ENCODE results near the gene DHRS2. TPM values are rescaled to one million over a fixed set of nuclear protein-coding genes. Genes with fewer than 3 reads are reported as not detected.
"Not testable (repeated sequence)": the region's sequence is repeated elsewhere in the genome, so short reads cannot be mapped to it uniquely, and the experiment has no call there.

DHRS2 gene
- polyA plus RNA-seq (ENCODE audit: insufficient read length): 0.11 TPM

GRCh38 chr14:23636317-23637211 lies at the start of gene DHRS2:
Gene DHRS2, plus strand, starts transcription at chr14:23636364. Its CDS starts 2,501 bp downstream, at chr14:23638865.
- DNase-seq (ENCODE audit: low read depth): no peak

- peak; percentile 61 for DNase-seq (ENCODE audit: low read depth)
These were observed 47.1 kb upstream of the DHRS2 start for GRCh38 chr14:23588884-23589598.

DNA sequence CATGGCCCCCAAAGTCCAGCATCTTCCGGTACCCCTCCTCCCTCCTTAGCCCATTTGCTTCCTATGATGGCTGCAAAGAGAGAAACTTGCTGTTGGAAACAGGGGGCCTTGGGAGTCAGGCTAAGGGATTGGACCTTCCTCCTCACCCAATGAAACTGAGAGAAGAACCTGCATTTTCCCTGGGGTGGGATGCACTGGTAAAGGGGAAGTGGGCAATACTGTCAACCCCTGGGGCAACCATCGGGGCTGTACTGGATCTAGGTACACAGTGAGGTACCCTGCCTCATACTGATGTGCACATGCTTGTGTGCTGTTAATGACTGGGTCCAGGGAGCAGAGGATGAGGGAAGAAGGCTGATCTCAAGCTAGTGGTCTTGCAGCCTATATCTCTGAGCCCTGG lies 46.6 kb upstream of the DHRS2 start:
- DNase-seq (ENCODE audit: low read depth): no peak

DNA sequence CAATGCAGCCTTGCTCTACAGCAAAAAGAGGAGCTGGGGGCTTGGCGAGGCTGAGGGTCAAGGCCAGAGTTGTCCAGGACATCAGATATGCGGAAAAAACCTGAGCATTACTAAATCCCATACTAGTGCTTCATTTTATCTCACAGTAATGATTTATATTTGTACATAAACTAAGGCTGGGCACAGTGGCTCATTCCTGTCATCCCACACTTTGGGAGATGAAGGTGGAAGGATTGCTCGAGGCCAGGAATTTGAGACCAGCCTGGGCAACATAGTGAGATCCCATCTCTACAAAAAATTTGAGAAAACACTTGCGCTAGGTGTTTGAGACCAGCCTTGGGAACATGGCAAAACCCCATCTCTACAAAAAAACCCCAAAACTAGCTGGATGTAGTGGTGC lies 46.0 kb upstream of the DHRS2 start:
- no peak for DNase-seq (ENCODE audit: low read depth)

GRCh38 chr14:23594191-23594590 lies 42.0 kb upstream of the DHRS2 start:
- DNase-seq (ENCODE audit: low read depth): not testable (repeated sequence)

- DNase-seq (ENCODE audit: low read depth): no peak
These were observed 35.8 kb upstream of the DHRS2 start for GRCh38 chr14:23600322-23600707.

- DNase-seq (ENCODE audit: low read depth): no peak
These were observed 35.4 kb upstream of the DHRS2 start for GRCh38 chr14:23600806-23601205.

DNA sequence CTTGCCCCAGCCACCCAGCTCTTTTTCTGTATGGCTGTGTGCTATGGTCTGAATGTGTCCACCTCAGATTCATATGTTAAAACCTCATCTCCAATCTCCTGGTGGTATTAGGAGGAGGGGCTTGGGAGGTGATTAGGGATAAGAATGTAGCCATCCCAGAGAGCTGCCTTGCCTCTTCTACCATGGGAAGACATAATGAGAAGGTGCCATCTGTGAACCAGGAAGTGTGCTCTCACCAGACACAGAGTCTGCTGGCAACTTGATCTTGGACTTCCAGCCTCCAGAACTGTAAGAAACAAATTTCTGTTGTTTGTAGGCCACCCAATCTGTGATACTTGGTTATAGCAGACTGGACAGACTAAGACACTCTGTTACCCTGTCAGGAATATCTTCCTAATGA lies 34.7 kb upstream of the DHRS2 start:
- DNase-seq (ENCODE audit: low read depth): no peak

DNA sequence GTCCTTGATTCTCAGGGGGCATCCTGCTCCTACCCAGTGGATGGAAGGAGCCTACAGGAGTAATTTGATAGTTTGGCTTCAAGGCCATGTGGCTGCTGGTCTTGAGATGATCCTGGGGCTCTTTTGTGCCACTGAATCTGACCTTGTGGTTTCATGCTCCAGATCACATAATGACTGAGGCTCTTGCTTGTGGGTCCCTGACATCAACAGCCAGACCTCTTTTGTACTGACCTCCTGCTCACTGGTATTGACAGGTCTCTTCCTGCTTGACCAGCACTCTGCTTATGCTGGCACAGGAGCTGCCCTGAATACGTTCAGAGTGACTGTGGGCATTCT lies 34.4 kb upstream of the DHRS2 start:
- no peak for DNase-seq (ENCODE audit: low read depth)

GRCh38 chr14:23602181-23603095 lies 33.7 kb upstream of the DHRS2 start:
- no peak for DNase-seq (ENCODE audit: low read depth)

- DNase-seq (ENCODE audit: low read depth): no peak
These were observed 33.1 kb upstream of the DHRS2 start for GRCh38 chr14:23603103-23603502.

DNA sequence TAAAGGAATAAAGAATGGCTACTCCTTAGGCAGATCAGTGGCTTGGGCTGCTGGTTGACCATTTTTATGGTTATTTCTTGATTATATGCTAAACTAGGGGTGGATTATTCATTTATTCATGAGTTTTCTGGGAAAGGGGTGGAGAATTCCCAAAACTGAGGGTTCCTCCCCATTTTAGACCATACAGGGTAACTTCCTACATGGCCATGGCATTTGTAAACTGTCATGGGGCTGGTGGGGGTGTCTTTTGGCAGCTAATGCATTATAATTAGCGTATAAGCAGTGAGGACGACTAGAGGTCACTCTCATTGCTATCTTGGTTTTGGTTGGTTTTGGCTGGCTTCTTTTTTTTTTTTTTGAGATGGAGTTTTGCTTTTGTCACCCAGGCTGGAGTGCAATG lies 32.0 kb upstream of the DHRS2 start:
- no peak for DNase-seq (ENCODE audit: low read depth)

DNA sequence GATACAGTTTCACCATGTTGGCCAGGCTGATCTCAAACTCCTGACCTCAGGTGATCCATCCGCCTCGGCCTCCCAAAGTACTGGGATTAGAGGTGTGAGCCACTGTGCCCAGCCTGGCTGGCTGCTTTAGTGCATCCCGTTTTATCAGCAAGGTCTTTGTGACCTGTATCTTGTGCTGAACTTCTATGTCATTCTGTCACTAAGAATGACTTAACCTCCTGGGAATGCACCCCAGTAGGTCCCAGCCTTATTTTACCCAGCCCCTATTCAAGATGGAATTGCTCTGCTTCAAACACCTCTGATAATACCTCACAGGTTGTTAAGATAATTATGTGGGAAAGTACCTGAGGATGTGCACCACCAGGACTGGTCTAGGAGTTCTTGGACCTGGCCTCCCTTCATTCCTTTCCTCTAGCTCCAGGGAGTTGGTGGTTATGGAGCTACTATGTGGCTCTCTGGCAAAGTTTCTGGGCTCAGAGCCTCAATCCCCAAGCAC lies 31.4 kb upstream of the DHRS2 start:
- DNase-seq (ENCODE audit: low read depth): no peak

- DNase-seq (ENCODE audit: low read depth): no peak
These were observed 30.1 kb upstream of the DHRS2 start for GRCh38 chr14:23605931-23606585.

DNA sequence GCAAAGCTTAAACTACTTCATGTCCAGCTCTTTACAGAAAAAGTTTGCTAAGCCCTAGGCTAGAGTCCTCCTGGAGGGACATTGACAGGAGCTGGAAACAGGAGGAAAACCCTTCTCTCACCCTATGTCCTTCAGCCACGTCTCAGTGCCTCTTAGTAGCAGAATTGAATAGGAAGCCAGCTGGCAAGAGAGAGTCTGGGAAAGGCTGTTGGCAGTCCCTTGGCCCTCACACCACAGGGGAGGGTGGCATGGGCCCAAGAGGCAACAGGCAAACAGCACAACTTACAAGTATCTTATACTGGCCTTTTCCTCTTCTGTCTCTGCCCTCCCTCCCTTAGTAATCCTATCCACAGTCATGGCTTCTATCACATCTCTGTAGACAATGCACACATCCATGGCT lies 27.7 kb upstream of the DHRS2 start:
- DNase-seq (ENCODE audit: low read depth): no peak

- DNase-seq (ENCODE audit: low read depth): no peak
These were observed 27.2 kb upstream of the DHRS2 start for GRCh38 chr14:23609001-23609400.

DNA sequence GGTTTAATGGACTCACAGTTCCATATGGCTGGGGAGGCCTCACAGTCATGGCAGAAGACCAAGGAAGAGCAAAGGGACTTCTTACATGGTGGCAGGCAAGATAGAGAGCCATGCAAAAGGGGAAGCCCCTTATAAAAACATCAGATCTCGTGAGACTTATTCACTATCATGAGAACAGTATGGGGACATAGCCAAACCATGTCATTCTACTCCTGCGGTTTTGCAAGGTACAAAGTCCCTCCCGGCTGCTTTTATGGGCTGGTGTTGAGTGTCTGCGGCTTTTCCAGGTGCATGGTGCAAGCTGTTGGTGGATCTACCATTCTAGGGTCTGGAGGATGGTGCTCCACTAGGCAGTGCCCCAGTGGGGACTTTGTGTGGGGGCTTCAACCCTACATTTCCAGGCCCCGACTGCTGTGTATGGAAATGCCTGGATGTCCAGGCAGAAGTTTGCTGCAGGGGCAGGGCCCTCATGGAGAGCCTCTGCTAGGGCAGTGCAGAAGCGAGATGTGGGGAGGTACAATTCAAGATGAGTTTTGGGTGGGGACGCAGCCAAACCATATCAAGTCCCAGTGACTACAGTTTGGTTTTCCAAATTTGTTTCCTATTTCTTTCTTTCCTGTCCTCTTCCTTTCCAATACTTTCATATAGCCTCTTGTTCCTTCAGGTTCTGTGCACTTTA lies 26.6 kb upstream of the DHRS2 start:
- DNase-seq (ENCODE audit: low read depth): not testable (repeated sequence)

- no peak for DNase-seq (ENCODE audit: low read depth)
These were observed 25.9 kb upstream of the DHRS2 start for GRCh38 chr14:23610090-23610814.

GRCh38 chr14:23610815-23611289 lies 25.3 kb upstream of the DHRS2 start:
- DNase-seq (ENCODE audit: low read depth): no peak

- DNase-seq (ENCODE audit: low read depth): no peak
These were observed 23.8 kb upstream of the DHRS2 start for GRCh38 chr14:23612354-23612732.

All from forelimb muscle (tissue), 1 donor.